GM12801 (cell line): ENCODE measurements around the gene IMMP2L.

Experiments used
- CTCF ChIP-seq: IDR thresholded peaks from one replicate; pipeline ENCODE4 v1.5.1; 2011; ENCODE audit warnings: control low read depth; ENCODE audit not compliant: insufficient read length; ENCODE audit errors: extremely low read depth

IMMP2L gene

GRCh38 chr7:111096997-111097396 lies 465.3 kb downstream of the IMMP2L start:
- TF ChIP-seq CTCF = no peak

- TF ChIP-seq CTCF = no peak
These were observed 467.9 kb downstream of the IMMP2L start for GRCh38 chr7:111094419-111094818.

GRCh38 chr7:111093496-111093895 lies 468.8 kb downstream of the IMMP2L start:
- no peak for TF ChIP-seq CTCF

- TF ChIP-seq CTCF = no peak
These were observed 469.7 kb downstream of the IMMP2L start for GRCh38 chr7:111092406-111093236.

- no peak for TF ChIP-seq CTCF
These were observed 470.5 kb downstream of the IMMP2L start for GRCh38 chr7:111091593-111092358.

- no peak for TF ChIP-seq CTCF
These were observed 471.4 kb downstream of the IMMP2L start, which contains the start of gene LRRN3 for GRCh38 chr7:111090846-111091245. LRRN3 (plus strand) TSS chr7:111091127; CDS start chr7:111122773, 31,646 bp downstream.

GRCh38 chr7:111089822-111090426 lies 472.4 kb downstream of the IMMP2L start:
- no peak for TF ChIP-seq CTCF
